SK-N-MC (cell line): ENCODE results near the gene IL21R.

Experiments
- EZH2 ChIP-seq: fragments of 200-600 bp; sonication (generic); IDR thresholded peaks from one replicate; pipeline ENCODE4 v1.6.1; 2017; ENCODE audit warnings: antibody characterized with exemption
- FOXP2 ChIP-seq: optimal IDR thresholded peaks from 2 replicates; pipeline ENCODE3; 2011; ENCODE audit warnings: mild to moderate bottlenecking, moderate library complexity; ENCODE audit not compliant: insufficient read depth; ENCODE audit errors: extremely low read length, control extremely low read depth
- POLR2AphosphoS5 ChIP-seq: IDR thresholded peaks from 2 replicates; pipeline ENCODE4 v1.6.1; 2012; ENCODE audit warnings: mild to moderate bottlenecking, low read depth, low read length, borderline replicate concordance

DNA sequence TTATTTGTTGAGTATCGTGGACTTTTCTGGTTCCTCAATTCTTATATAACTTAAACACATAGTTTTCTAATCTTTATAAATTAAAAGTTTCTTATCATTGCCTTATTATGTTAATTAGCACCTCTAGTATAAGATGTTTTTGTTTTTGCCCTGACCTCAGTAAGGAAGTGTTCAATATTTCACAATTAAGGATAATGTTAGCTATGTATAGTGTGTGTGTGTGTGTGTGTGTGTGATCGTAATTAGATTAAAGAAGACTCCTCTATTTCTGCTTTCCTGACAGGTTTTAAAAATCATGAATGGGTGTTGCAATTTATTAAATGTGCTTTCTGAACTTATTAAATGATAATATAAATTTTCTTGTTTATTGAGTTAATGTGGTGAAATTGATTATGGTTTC lies 12.0 kb downstream of the IL21R start:
- TF ChIP-seq POLR2AphosphoS5 (no peak), EZH2 (no peak), FOXP2 (no peak)
